Measurements from ENCODE around the gene MAST3.

MAST3 gene

GRCh38 chr19:18167975-18168645 lies 70.5 kb downstream of the MAST3 start:
- Histone ChIP-seq H3K9ac (ENCODE audit: insufficient read length, low read depth) (no peak overlapping the region), H3K4me3 (ENCODE audit: insufficient read length, low read depth) (no peak overlapping the region), H3K4me1 (ENCODE audit: insufficient read depth, insufficient read length) (no peaks in the 10 kb centered on the region), H3K27me3 (ENCODE audit: insufficient read depth, insufficient read length) (no peaks in the 10 kb centered on the region), H3K36me3 (ENCODE audit: insufficient read depth, insufficient read length, low read length) (peaks cover 75% of the 10 kb centered on the region), H3K9me3 (ENCODE audit: insufficient read depth, low read length) (no peaks in the 10 kb centered on the region)
- TF ChIP-seq SUZ12 (IDR thresholded peaks at IDR 0.05; ENCODE audit: extremely low read depth, insufficient read depth, insufficient read length): no peak
- TF ChIP-seq YY1 (IDR thresholded peaks at IDR 0.05; ENCODE audit: insufficient read depth, insufficient read length): no peak
- no peak for TF ChIP-seq ZNF274 (IDR thresholded peaks at IDR 0.05; ENCODE audit: low read depth, low read length)
- no peak for DNase-seq (ENCODE audit: low read depth, low spot score)

GRCh38 chr19:18168673-18169381 lies 71.2 kb downstream of the MAST3 start:
- Histone ChIP-seq H3K9ac (ENCODE audit: insufficient read length, low read depth) (no peak overlapping the region), H3K36me3 (ENCODE audit: insufficient read depth, insufficient read length, low read length) (peaks cover 68% of the 10 kb centered on the region), H3K9me3 (ENCODE audit: insufficient read depth, low read length) (no peaks in the 10 kb centered on the region), H3K4me3 (ENCODE audit: insufficient read length, low read depth) (no peak overlapping the region), H3K4me1 (ENCODE audit: insufficient read depth, insufficient read length) (peaks cover 5% of the 10 kb centered on the region), H3K27me3 (ENCODE audit: insufficient read depth, insufficient read length) (no peaks in the 10 kb centered on the region)
- DNase-seq (ENCODE audit: low read depth, low spot score): no peak
- TF ChIP-seq SUZ12 (IDR thresholded peaks at IDR 0.05; ENCODE audit: extremely low read depth, insufficient read depth, insufficient read length) (no peak), ZNF274 (IDR thresholded peaks at IDR 0.05; ENCODE audit: low read depth, low read length) (no peak), YY1 (IDR thresholded peaks at IDR 0.05; ENCODE audit: insufficient read depth, insufficient read length) (no peak)

- H3K4me1 ChIP-seq (ENCODE audit: insufficient read depth, insufficient read length): peaks cover 13% of the 10 kb centered on the region
- no peak for DNase-seq (ENCODE audit: low read depth, low spot score)
- H3K36me3 ChIP-seq (ENCODE audit: insufficient read depth, insufficient read length, low read length): peaks cover 54% of the 10 kb centered on the region
- no peak overlapping the region for H3K9ac ChIP-seq (ENCODE audit: insufficient read length, low read depth)
- H3K9me3 ChIP-seq (ENCODE audit: insufficient read depth, low read length): no peaks in the 10 kb centered on the region
- H3K27me3 ChIP-seq (ENCODE audit: insufficient read depth, insufficient read length): no peaks in the 10 kb centered on the region
- no peak overlapping the region for H3K4me3 ChIP-seq (ENCODE audit: insufficient read length, low read depth)
- TF ChIP-seq YY1 (IDR thresholded peaks at IDR 0.05; ENCODE audit: insufficient read depth, insufficient read length) (no peak), SUZ12 (IDR thresholded peaks at IDR 0.05; ENCODE audit: extremely low read depth, insufficient read depth, insufficient read length) (no peak), ZNF274 (IDR thresholded peaks at IDR 0.05; ENCODE audit: low read depth, low read length) (no peak)
These were observed 73.2 kb downstream of the MAST3 start for GRCh38 chr19:18170714-18171255.

GRCh38 chr19:18171605-18172327 lies 74.2 kb downstream of the MAST3 start:
- H3K9ac ChIP-seq (ENCODE audit: insufficient read length, low read depth): peak overlapping the region; percentile 21
- no peak overlapping the region for H3K4me3 ChIP-seq (ENCODE audit: insufficient read length, low read depth)
- H3K27me3 ChIP-seq (ENCODE audit: insufficient read depth, insufficient read length): no peaks in the 10 kb centered on the region
- TF ChIP-seq YY1 (IDR thresholded peaks at IDR 0.05; ENCODE audit: insufficient read depth, insufficient read length): no peak
- peaks cover 13% of the 10 kb centered on the region for H3K4me1 ChIP-seq (ENCODE audit: insufficient read depth, insufficient read length)
- H3K9me3 ChIP-seq (ENCODE audit: insufficient read depth, low read length): no peaks in the 10 kb centered on the region
- DNase-seq (ENCODE audit: low read depth, low spot score): no peak
- peaks cover 50% of the 10 kb centered on the region for H3K36me3 ChIP-seq (ENCODE audit: insufficient read depth, insufficient read length, low read length)

- peaks cover 13% of the 10 kb centered on the region for H3K4me1 ChIP-seq (ENCODE audit: insufficient read depth, insufficient read length)
- no peak overlapping the region for H3K9ac ChIP-seq (ENCODE audit: insufficient read length, low read depth)
These were observed 74.9 kb downstream of the MAST3 start for GRCh38 chr19:18172331-18173053.

GRCh38 chr19:18173054-18173571 lies 75.5 kb downstream of the MAST3 start:
- Histone ChIP-seq H3K36me3 (ENCODE audit: insufficient read depth, insufficient read length, low read length) (peaks cover 48% of the 10 kb centered on the region), H3K4me3 (ENCODE audit: insufficient read length, low read depth) (no peak overlapping the region), H3K27me3 (ENCODE audit: insufficient read depth, insufficient read length) (no peaks in the 10 kb centered on the region), H3K9me3 (ENCODE audit: insufficient read depth, low read length) (no peaks in the 10 kb centered on the region), H3K9ac (ENCODE audit: insufficient read length, low read depth) (peak overlapping the region; percentile 90), H3K4me1 (ENCODE audit: insufficient read depth, insufficient read length) (peaks cover 13% of the 10 kb centered on the region)
- DNase-seq (ENCODE audit: low read depth, low spot score): no peak
- TF ChIP-seq YY1 (IDR thresholded peaks at IDR 0.05; ENCODE audit: insufficient read depth, insufficient read length) (no peak), SUZ12 (IDR thresholded peaks at IDR 0.05; ENCODE audit: extremely low read depth, insufficient read depth, insufficient read length) (no peak), ZNF274 (IDR thresholded peaks at IDR 0.05; ENCODE audit: low read depth, low read length) (no peak)

More at GRCh38 chr19:18172331-18173053, 74.9 kb downstream of the MAST3 start:
- no peak for TF ChIP-seq YY1 (IDR thresholded peaks at IDR 0.05; ENCODE audit: insufficient read depth, insufficient read length)
- TF ChIP-seq ZNF274 (IDR thresholded peaks at IDR 0.05; ENCODE audit: low read depth, low read length): no peak
- no peak for TF ChIP-seq SUZ12 (IDR thresholded peaks at IDR 0.05; ENCODE audit: extremely low read depth, insufficient read depth, insufficient read length)
- H3K27me3 ChIP-seq (ENCODE audit: insufficient read depth, insufficient read length): no peaks in the 10 kb centered on the region
- no peak overlapping the region for H3K4me3 ChIP-seq (ENCODE audit: insufficient read length, low read depth)
- no peaks in the 10 kb centered on the region for H3K9me3 ChIP-seq (ENCODE audit: insufficient read depth, low read length)
- H3K36me3 ChIP-seq (ENCODE audit: insufficient read depth, insufficient read length, low read length): peaks cover 50% of the 10 kb centered on the region
- DNase-seq (ENCODE audit: low read depth, low spot score): no peak
